ENCODE results near the gene AAGAB.
A peak's percentile ranks its signal among the peaks of the same experiment; 100 is the strongest.

Gene AAGAB

DNA sequence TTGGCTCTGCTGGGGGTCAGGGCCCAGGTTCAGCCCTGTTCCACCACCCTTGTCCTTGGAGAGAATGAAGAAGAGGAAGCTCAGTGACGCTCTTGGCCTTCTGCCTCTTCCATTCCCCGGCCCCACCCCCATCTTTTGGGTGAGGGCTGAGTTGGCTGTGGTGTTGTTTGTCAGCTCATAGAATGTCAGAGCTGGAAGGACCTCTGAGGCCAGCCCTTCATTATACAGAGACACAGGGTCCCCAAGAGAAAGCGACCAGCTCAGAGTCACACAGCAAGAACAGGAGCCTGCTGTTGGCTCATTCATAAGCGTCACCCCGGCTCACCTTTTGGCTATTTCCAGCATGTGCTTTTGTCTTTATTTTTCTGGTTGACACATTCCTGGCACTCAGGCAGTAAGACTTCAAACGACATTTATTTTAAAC, 68.2 kb downstream of the AAGAB start:
- DNase-seq, result no peak

DNA sequence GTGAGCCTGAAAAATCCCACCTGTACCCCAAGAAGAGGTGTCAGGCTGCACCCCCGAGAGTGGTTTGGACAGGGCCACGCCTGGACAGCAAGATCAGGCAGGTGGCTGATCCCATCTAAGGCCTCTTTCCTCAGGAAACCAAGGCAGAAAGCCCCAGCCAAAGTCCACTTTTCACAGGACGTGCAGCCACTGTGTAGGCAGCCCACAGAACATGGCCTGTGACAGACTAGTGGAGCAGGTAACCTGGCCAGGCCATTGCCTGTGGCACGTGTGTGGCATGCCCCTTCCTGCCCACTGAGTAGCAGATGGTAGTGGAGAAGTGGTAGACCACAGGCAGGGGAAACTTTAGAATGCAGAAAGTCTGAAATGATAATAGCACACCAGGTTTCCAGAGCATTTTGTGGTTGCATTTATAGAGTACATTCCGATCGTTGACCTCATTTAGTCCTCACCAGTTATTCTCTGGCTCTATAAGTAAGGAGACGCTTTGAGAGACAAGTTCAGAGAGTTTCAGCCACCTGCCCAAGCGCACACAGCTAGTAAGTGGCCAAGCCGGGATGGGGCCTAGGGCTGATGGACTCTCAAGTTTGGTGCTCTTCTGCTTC, 68.7 kb downstream of the AAGAB start:
- no peak for DNase-seq

DNA sequence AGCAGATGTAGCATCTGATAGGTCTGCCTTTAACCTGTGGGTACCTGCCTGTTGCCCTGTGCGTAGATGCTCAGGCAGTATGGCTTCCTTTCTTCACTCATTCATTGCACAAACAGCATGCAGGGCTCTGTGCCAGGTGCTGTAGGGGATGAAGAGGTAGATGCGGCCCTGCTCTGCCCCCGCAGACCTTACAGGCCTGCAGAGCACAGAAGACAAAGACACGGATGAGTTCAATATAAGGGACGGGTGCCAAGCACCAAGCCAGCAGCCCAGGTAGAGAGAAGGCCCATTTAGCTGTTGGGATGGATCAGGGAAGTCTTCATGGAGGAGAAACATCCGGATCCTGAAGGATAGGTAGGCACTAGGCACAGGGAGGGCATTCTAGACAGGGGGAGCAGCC, 69.4 kb downstream of the AAGAB start:
- no peak for DNase-seq

DNA sequence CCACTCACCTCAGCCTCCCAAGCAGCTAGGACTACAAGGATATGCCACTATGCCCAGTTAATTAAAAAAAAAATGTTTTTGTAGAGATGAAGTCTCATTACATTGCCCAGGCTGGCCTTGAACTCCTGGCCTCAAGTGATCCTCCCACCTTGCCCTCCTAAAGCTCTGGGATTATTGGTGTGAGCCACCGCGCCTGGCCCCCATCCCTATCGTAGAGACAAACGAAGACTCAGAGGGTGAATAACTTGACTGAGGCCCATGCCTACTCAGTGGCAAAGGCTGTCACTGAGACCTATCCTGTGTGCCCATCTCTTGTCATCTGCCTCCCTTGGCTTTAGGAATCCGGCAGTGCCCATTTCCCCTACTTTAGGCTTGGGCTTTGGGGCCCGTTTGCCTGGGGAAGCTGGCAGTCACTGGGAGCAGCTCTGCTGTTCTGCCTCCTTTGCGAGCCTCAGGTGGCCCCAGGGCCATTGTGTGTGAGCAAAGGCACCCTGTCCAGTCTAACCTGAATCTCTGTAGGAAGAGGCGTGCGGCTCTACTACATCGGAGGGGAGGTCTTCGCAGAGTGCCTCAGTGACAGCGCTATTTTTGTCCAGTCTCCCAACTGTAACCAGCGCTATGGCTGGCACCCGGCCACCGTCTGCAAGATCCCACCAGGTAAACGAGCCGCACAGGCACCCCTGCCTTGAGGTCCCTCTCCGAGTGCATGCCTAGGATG, 70.1 kb downstream of the AAGAB start:
- DNase-seq, result no peak

DNA sequence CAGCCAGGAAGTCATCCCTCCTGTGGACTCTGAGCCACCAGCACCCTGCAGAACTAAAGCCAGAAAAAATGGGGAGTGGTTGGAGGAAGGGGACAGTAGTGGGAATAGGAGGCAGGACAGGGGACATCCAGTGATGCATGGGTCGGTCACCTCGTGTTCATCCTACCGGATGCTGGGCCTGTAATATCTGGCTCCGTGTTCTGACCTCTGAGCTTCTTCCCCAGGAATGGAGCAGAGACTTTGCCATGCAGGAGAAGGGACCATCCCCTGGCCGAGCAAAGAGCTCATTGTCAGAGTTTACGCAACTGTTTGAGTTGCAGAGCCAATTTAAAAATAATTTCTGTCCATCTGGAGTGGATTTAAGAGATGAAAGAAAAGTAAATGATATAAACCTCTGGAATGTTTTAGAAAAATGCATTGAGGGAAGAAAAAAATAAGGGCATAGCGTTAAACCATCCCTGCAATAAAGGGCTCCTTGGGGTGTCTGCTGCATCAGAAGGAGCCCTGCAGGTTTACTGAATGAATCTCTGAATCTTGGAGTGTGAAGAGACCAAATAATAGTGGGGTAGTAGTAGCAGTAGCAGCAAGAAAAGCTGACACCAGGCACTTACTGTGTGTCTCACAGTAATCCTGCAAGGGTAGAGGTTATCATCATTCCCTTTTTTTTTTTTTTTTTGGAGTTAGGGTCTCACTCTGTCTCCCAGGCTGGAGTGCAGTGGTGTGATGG, 70.9 kb downstream of the AAGAB start:
- DNase-seq, result no peak

DNA sequence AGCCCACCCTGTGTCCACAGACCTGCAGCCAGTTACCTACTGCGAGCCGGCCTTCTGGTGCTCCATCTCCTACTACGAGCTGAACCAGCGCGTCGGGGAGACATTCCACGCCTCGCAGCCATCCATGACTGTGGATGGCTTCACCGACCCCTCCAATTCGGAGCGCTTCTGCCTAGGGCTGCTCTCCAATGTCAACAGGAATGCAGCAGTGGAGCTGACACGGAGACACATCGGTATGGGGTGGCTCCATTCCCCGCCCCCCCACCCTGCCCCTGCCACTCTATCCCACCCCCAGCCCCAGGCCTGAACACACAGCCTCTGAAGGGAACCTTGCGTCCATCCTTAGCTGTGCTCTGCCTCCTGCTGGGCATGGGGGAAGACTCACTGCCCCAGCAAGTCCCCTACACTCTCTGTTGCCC, 73.2 kb downstream of the AAGAB start:
- no peak for DNase-seq

DNA sequence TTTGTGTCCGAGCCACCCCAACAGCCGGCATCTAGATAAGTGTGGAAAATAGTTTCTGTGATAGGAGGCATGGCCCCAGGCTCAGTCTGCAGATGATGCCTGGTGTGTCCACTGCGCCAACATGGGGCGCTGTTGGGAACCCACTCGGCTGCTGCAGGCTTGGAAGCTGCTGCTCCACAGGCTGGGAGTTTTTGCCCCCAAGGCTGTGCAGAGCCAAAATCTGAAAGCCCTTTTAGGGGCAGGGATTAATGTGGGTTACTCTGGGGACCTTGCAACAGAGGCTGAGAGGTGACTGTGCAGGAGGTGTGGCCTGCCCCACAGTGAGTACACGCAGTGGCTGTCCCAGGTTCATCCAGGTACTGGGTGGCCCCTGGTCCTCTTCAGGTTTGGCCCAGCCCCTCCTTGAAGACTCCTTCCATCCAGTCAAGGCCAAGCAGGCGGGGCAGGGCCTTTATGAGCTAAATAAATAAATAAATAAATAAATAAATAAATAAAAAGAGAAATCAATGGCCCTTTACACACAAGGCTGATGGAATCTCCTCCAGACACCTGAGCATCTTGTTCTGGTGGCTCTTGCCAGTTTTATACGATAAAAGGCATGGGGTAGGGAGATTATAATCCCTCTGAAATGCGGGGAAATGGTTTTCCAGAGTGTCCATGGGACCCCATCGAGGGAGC, 73.8 kb downstream of the AAGAB start:
- DNase-seq, result no peak

DNA sequence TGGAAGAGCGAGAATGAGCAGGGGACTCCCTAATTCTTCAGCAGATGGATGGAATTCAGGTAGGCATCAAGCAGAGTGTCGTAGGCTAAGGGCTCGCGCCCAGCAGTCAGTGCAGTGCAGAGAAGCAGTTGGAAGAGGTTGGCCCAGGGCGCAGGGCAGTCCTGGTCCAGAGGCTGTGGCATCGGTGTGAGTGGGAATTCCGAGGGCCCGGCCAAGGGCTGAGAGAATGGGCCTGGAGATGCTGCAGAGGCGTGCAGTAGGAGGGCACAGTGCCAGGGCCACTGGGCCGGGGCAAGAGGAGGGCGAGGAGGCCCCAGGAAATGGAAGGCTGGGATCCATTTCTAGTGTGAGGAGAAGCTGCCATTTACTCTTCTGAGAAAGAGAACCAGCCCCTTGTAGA, 74.4 kb downstream of the AAGAB start:
- no peak for DNase-seq

DNA sequence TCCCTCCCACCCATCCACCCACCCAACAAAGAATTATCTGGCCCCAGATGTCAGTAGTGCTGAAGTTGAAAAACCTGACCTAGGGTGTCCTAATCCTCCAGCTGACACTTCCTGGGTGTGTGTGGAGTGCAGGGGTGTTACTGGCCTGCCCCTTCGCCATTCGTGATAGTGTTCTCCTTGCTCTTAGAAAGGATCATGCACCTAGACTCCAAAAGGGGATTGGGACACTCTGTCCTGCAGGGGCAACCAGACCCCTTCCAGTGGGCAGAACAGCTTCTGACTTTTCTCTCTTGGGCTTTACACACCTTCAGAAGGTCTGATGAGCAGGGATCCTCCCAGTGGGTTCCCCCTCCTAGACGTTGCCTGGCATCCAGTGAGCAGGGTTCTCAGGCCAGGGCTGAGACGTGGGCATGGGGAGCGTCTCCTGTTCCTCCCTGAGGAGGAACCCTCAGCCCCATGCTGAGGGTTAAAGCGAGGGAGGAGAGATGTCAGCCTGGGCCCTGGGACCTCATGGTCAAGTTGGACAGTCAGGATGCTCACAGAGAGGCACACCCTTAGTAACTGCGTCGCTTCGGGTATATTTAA, 75.0 kb downstream of the AAGAB start:
- no peak for DNase-seq

DNA sequence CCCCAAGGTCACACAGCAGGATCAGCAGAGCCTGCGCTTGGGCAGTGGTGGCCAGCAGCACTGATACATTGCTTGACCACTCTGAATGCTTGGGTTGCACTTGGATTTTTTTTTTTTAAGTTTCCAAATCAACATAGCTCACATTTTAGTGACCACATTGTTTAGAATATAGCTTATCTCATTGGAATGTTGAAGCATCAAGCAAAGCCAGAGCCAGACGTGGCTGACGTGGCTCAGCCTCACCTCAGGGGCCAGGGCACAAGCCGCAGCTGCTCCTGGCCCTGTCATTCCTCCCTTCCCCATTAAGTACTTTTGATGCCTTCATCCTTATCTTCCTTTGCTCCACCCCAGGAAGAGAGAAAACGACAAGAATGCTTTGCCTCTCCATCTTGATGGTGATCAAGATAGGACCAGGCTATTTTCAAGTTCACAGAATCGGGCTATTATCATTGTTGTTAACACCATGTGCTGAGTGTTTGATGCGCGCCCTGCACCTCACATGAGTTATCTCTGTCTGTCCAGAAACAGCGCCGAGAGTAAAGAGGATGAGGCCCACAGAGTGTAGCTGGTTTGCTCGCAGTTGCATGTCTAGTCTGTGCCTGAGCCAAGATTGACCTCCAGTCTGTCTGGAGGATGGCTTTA, 75.8 kb downstream of the AAGAB start:
- DNase-seq, result peak; percentile 68

DNA sequence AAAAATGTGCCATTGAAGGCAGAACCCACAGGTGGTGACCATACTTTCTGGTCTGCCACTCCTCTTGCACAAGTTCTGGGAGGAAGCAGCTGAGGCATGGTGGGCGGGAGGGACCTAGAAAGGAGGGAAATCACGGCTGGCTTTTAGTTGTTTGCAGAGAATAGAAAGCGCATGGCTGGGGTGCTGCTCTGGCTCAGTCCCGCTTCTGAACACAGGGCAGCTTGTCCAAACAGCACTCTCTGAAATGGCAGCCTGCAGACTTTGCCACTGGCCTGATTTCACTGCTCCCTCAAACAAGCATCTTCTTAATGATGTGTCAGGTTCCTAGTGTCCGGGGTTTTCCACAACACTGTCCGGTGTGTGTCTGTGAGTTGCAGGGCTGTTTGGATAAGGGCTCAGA, 76.7 kb downstream of the AAGAB start:
- no peak for DNase-seq

DNA sequence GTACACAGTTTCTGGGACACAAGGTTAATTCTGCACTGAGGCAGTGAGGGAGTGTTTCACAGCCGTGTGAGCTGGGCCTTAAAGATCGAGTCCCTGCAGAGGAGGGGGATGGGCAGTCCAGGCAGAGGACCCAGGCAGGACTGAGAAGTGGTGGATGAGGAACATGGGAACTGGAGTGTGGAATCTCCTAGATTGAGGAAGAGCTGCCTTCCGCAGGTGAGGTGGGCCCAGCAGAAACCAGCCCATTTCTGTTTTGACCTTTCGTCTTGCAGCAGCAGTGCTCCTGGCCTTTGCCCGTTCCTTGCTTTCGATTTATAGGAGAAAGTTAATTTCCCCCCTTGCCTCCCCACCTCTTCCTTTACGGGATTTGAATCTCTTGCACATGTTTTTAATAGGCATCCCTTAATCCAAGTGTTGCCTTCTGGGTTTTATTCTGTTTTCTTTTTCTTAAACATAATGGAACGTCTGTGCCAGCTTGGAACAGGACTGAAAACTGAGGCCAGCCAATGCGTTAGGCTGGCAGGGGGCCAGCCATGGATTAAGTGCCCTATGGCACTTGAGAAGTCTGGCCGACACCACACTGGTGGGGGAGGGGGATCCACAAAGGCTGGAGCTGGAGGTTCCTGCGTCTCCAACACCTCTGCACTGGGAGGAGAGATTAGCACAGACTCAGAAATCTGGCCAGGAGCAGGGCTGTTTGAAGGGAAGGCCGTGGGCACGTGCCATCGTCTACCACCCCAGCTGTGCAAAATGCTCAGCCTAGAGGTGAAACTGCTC, 78.1 kb downstream of the AAGAB start:
- no peak for DNase-seq

DNA sequence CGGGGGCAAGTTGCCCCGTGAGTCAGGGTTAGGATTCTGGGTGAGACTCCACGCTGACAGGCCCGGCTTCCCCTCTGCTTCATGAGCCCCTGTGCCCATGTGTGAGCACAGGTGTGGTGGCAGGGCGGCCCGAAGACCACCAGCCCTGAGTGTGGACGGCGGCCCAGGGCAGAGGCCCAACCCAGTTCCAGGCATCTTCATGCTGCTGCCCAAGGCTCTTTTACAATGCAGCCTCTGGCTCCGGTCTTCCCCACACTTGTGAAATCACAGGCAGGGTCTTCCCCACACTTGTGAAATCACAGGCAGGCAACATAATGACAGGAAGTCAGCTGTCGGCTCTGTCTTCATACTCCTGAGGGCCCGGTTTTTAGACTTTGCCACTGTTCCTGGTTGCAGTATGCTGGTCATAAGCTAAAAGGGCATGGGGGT, 78.8 kb downstream of the AAGAB start:
- DNase-seq, result no peak

DNA sequence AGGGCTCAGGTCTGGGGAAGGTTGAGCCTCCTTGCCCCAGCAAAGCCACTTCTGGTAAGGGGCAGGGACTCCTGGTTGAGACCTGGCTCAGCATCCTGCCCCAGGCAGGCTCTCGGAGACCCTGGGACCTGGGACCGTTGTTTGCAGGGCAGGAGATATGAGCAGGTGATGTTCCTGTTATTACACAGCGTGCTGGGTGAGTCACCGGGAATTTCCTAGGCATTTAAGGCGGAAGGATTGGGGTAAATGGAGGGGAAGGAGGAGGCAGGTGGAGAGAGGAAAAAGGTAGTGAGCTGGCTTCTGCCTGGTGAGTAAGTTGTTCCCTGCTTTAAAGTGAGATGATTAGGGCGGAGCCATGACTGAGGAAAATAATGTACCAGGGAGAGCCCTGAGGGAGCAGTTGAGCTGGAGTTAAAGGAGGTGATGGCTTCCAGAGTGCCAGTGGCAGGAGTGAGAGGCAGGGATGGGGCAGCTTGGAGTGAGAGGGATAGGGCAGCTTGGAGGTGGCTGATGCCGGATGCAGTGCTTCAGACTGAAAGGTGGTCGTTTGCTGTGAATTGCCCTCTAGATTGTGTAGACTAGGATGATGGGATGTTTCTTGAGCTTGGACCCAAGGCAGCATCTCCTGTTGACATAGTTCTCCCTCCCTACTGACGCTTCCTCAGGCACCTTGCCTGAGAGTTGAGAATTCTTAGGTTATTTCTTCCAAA, 79.4 kb downstream of the AAGAB start:
- peak; percentile 39 for DNase-seq

DNA sequence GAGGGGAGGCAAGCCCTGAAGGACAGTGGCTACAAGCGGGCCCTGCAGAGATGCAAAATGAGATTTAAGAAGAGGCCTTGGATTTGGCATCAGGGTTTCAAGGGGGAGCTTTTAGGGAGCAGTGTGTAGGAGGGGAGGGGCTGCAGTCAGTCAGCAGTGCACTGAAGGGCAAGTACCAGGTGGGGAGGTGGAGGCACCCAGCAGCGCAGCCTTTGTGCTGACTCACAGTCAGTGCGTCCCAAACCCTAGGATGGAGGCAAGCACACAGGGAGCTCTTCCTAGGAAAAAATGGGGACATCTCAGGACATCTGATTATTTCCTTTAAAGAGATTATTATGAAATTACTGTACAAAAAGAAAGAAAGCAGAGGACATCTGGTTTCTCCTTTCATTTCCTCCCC, 80.0 kb downstream of the AAGAB start:
- no peak for DNase-seq

DNA sequence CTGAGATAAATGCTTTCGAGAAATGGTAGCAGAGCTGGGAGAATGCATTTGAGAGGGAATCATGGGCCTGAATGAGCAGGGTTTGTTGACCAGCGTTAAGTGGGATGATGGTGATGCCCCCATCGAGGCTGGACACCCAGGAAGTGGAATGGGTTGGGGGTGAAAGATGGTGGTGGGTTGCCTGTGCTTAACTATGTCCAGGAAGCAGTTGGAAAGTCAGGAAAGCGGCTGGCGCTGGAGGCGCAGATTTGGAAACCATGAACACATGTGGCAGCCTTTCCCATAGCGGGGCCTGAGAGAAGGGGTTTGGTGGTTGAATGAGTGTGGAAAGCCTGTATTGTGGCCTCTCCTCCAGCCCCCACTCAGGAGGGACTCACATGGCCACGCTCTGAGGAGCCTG, 80.7 kb downstream of the AAGAB start:
- no peak for DNase-seq

DNA sequence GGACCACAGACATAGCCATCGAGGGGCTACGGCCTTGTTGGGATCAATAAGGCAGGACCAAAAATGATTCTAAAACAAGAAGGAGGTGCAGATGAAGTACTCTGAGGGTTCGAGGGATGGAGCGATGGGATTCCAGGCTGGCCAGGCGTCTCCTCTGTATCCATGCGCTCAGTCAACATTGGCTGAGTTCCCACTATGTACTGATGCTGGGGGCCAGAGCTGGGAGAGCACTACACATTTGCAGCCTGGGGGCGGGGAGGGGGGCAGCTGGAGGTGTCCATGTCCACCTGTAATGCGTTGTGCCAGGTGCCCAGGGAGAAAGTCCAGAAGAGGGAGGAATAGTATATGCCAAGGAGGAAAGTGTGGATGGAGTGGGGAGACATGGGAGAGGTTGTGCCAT, 81.5 kb downstream of the AAGAB start:
- DNase-seq, result no peak

DNA sequence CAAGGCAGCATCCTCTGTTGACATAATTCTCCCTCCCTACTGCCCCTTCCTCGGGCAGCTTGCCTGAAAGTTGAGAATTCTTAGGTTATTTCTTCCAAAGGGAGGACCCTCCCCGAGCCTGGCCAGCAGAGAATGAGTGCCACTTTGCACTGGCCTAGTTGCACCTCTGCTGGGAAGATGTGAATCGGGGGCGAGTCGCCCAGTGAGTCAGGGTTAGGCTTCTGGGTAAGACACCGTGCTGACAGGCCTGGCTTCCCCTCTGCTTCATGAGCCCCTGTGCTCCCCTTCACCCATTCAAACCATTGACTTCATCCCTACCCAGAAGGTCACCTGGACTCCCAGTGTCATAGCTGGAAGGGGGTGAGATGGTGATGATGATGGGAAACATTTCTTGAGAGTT, 82.3 kb downstream of the AAGAB start:
- DNase-seq, result no peak

DNA sequence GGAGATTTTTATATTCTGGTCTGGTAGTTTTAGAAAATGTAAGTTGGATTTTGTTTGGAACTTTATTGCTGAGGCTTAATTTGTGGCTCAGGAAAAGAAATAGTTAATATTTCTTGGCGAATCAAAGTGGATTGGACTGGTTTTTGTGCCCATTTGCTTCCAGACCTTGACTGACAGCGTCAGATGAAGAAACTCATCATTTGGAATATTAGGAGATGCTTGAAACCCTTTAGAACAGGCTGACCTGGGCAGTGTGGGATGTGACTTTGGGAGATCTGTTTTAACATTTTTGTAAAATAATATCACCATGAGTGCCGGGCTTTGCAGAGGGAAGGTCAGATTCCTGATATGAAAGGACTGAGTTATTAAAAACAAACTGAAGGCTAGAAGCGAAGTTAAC, 83.0 kb downstream of the AAGAB start:
- no peak for DNase-seq

DNA sequence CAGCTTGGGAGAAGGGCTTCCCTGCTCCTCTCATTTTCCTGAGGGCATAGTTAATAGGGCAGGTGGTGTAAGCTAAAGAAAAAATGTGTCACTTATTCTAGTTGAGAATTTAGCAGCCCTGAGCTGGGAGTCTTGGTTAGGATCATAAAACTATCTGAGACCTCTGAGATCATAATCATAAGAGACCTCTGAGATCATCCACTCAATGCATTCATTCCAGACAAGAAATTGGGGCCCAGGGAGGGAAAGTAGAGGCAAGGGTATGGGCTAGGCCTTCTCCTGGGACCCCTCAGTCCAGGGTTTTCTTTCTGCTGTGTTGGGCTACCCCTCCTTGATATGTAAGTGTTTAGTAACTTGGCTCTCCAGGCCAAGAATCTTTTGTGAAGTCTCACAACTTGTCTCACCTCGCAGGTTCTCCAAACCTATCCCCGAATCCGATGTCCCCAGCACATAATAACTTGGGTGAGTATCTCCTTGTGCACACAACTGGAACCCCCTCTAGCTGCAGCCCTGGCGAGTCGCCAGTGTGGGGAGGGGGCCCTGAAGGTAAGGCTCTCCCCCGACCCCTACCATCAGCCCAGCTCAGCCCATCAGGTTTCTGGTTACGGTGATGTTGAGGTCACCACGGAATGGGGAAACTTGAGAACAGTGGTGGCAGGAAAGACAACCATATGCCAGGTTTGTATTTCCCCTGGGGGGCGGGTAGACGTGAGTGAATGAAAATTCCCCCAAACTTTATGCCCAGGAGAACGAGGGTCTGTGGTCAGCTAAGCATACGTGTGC, 84.1 kb downstream of the AAGAB start:
- no peak for DNase-seq

All from T1000 (cell line).